ENCODE measurements around the gene SUCLA2.

DNA sequence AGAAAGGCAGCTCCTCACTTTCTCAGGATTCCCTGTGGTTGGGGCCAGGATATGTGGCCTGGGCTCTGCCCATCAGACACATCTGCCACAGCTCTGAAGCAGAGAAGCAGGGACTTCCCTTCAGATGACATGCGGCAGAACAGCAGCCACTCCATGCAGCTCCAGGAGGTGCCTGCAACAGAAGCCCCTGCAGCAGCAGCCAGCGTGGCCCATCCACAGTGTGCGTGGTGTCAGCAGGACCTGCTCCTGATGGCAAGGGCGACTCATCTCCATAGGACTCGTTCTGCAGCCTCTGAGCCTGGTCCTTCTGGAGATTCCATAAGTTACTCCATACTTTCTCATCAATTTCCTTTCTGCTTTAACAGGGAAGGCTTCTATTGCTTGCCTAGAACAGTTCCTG, 105.0 kb downstream of the SUCLA2 start:
- no peak for TF ChIP-seq RAD21 (IDR thresholded peaks at IDR 0.05; ENCODE audit: low read depth)
- TF ChIP-seq EP300 (IDR thresholded peaks at IDR 0.05; ENCODE audit: borderline replicate concordance): no peak
- TF ChIP-seq YY1 (IDR thresholded peaks at IDR 0.05; ENCODE audit: low read depth): no peak
- TF ChIP-seq, protein P1, sequence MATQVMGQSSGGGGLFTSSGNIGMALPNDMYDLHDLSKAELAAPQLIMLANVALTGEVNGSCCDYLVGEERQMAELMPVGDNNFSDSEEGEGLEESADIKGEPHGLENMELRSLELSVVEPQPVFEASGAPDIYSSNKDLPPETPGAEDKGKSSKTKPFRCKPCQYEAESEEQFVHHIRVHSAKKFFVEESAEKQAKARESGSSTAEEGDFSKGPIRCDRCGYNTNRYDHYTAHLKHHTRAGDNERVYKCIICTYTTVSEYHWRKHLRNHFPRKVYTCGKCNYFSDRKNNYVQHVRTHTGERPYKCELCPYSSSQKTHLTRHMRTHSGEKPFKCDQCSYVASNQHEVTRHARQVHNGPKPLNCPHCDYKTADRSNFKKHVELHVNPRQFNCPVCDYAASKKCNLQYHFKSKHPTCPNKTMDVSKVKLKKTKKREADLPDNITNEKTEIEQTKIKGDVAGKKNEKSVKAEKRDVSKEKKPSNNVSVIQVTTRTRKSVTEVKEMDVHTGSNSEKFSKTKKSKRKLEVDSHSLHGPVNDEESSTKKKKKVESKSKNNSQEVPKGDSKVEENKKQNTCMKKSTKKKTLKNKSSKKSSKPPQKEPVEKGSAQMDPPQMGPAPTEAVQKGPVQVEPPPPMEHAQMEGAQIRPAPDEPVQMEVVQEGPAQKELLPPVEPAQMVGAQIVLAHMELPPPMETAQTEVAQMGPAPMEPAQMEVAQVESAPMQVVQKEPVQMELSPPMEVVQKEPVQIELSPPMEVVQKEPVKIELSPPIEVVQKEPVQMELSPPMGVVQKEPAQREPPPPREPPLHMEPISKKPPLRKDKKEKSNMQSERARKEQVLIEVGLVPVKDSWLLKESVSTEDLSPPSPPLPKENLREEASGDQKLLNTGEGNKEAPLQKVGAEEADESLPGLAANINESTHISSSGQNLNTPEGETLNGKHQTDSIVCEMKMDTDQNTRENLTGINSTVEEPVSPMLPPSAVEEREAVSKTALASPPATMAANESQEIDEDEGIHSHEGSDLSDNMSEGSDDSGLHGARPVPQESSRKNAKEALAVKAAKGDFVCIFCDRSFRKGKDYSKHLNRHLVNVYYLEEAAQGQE (IDR thresholded peaks at IDR 0.05; ENCODE audit: low read depth): no peak
- no peak for TF ChIP-seq TCF12 (IDR thresholded peaks at IDR 0.05; ENCODE audit: low read depth)
- no peak for TF ChIP-seq TAF1 (IDR thresholded peaks at IDR 0.05; ENCODE audit: low read depth)
- no peak for TF ChIP-seq TEAD4 (IDR thresholded peaks at IDR 0.05)
- TF ChIP-seq, protein P2, sequence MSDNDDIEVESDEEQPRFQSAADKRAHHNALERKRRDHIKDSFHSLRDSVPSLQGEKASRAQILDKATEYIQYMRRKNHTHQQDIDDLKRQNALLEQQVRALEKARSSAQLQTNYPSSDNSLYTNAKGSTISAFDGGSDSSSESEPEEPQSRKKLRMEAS (IDR thresholded peaks at IDR 0.05): no peak
- TF ChIP-seq CEBPB (IDR thresholded peaks at IDR 0.05): no peak
- TF ChIP-seq, protein P3, sequence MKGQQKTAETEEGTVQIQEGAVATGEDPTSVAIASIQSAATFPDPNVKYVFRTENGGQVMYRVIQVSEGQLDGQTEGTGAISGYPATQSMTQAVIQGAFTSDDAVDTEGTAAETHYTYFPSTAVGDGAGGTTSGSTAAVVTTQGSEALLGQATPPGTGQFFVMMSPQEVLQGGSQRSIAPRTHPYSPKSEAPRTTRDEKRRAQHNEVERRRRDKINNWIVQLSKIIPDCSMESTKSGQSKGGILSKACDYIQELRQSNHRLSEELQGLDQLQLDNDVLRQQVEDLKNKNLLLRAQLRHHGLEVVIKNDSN (IDR thresholded peaks at IDR 0.05): no peak
- no peak for TF ChIP-seq EGR1 (IDR thresholded peaks at IDR 0.05)
- no peak for TF ChIP-seq CREB1 (IDR thresholded peaks at IDR 0.05; ENCODE audit: low read depth)

All from Ishikawa (cell line).